ENCODE data around the gene PAX6.

Gene PAX6

GRCh38 chr11:31810779-31811647 is at the start of gene PAX6:
TSS of gene PAX6 (minus strand) at chr11:31811322. CDS start at chr11:31806411, 4,911 bp downstream.
- DNase-seq, result peak; percentile 22

GRCh38 chr11:31860391-31860790 is 49.3 kb upstream of the PAX6 start:
- DNase-seq, result no peak

DNA sequence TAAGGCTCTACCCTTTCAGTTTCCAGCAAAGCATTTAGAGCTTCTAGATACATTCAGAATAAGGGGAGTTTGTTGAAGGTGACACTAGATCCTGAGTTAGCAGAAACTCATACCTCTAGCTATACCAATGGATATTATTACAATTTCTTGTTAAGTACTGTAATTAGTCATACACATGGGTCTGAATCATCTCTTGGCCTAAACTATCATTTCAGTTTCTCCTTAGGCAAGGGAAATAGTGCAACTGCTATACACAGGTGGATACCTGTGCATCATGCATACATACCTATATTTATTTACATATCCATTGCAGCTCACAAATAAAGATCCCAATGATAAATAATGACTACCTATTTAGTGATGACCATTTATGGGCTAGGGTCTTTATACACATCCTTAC is 45.1 kb upstream of the PAX6 start:
- DNase-seq, result no peak

- no peak for DNase-seq
Measured at GRCh38 chr11:31855466-31855865, 44.3 kb upstream of the PAX6 start.

- no peak for DNase-seq
Measured at GRCh38 chr11:31850365-31850764, 39.2 kb upstream of the PAX6 start.

DNA sequence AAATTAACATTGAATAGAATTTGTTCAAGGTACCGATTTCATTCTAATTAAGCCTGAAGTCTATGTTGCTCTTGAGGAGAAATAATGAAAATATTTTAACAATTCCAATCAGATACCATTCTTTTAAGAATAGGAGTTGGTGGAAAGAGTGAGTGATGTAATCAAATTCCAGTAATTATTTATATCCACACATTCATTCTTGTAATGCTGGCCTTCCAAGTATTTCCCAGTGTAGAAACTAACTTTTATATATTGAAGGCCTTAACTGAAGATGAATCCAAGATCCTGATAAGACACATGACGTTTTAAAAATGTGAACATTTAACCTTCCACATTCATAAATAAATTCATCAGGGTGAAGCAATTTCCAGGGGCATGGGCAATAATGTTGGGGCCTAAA is 36.6 kb upstream of the PAX6 start:
- no peak for DNase-seq

DNA sequence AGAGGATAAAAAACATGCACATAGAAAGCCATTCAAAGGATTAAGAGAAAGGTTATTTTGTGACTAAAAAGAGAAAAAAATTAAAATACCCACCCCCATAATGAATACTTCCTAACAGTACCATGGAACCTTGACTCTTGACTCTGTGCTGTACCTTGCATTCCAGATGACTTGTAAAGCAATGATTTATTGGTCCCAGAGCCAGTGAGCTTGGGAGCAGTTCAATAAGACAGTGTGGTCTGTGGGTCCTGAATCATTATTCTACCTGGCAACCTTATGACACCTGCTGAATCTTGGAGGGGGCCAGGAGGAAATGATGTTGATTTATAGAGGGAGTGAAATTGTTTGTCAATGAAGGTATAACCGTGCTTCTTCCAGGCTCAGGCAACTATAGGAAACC is 34.2 kb upstream of the PAX6 start:
- DNase-seq, result no peak

DNA sequence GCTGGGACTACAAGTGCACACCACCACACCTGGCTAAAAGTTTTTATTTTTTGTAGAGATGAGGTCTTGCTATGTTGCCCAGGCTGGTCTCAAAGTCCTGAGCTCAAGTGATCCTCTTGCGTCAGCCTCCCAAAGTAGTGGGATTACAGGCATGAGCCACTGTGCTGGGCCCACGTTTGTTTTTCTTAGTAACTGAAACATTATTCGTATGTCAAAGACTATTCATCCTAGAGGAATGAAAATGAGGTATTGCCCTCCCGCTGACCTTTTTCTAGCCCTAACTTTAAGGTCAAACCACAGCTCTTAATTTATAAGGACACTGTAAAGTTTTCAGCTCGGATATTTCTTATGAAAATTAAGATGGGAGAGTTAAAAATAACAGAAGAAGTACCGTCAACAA is 33.2 kb upstream of the PAX6 start:
- no peak for DNase-seq

DNA sequence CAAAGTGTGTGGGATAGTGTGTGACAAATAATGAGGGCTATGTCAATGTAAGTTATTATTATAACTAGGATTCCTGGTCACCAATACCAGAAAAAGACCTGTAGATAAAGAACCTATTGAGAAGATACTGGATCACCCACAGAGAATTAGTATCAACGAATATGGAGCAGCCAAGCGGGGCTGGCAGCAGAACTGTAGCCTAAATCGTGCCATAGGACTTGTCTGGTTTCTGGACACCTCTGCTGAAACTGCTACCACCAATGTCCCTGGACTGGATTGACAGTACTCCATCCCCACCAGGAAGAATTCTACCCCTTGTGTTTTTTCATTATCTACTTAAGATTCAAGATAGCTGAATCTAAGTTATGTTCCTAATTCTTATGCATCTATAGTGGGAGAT is 30.3 kb upstream of the PAX6 start:
- DNase-seq, result no peak

GRCh38 chr11:31834237-31834636 is 23.1 kb upstream of the PAX6 start:
- DNase-seq, result no peak

DNA sequence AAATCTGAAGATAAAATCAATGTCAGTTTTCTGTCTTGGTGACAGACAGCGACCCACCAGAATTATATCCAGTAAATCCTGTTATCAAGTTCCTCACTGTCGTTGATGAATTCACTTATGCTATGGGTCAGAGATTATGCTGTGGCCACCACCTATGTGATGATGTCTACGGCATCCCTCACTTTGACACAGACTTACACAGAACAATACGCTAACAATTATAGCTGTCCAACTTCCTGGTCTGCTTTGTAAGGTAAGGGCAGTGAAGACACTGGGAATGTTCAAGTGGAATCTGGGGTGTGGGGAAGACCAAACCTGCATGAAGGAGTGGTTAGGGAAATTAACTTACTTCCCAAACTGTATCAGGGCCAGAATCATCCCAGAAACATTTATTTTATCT is 19.3 kb upstream of the PAX6 start:
- DNase-seq, result no peak

DNA sequence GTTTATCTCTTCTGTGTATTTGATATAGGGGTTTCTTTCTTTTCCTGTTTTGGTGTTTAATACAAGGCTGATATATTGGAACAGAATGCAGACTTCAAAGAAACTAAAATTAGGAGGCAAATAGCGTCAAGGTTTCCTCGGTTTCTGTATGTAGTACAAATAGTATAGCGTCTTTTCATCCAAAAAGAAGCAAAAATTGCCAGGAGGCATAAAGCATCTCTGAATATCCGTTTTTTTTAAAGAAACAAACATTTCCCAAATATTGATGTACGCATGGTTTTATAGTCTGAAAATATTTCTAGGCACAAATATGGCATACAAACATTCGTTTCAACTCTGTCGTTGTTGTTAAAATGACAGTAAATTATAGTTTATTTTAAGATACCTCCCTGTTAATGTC is 17.1 kb upstream of the PAX6 start:
- DNase-seq, result no peak

- no peak for DNase-seq
Measured at GRCh38 chr11:31827455-31828206, 16.5 kb upstream of the PAX6 start.

- DNase-seq, result no peak
Measured at GRCh38 chr11:31826536-31827438, 15.7 kb upstream of the PAX6 start.

GRCh38 chr11:31825838-31826484 is 14.8 kb upstream of the PAX6 start:
- DNase-seq, result no peak

- DNase-seq, result no peak
Measured at GRCh38 chr11:31824879-31825837, 14.0 kb upstream of the PAX6 start.

GRCh38 chr11:31824332-31824878 is 13.3 kb upstream of the PAX6 start:
- no peak for DNase-seq

- DNase-seq, result no peak
Measured at GRCh38 chr11:31823644-31824331, 12.7 kb upstream of the PAX6 start.

DNA sequence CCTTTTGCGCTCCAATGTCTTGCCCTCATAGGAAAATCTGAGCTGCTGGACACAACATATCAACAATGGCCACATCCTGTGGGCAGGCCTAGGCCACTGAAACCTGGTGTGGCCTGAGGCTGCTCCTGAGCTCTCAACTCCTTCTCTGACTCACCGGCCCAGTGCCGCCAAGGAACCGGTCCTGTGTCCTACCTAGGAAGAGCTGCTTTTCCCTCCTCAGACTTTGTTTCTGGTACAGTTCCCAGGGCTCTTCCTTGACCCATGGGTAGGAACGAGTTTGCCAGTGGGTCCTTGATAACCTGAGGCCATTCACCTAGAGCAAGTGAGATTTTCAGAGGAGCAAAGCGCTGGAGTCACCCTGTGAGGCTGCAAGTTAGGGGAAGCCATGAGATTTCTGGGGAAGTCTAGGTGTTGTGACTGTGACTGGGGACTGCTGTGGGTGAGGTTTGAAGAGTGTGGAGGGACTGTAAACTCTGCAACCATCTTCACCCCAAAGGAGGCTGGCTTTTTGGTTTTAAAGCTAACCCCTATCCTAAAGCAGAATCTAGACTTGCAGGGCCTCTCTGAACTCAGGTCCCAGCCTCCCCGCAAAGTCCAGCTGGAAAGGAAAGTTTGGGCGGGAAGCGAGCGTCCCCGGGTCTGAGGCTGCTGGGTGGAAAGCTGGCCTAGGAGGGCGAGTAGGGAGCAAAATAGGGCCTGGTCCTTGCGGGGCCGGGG is 12.0 kb upstream of the PAX6 start:
- DNase-seq, result no peak
